Fibroblast of villous mesenchyme (primary cell): ENCODE measurements around the gene COL26A1. TPM values are rescaled to one million over a fixed set of nuclear protein-coding genes. Genes with fewer than 3 reads are reported as not detected.
A peak's percentile ranks its signal among the peaks of the same experiment; 100 is the strongest.

Experiments
- DNase-seq: peaks from one replicate; pipeline ENCODE4 v3.0.0-alpha.2; 2010; ENCODE audit warnings: low read depth
- H3K4me3 ChIP-seq: 2 replicates; pipeline ENCODE4 v1.5.1; 2011; ENCODE audit warnings: low read depth, mild to moderate bottlenecking, low read length
- CTCF ChIP-seq: IDR thresholded peaks from 2 replicates; pipeline ENCODE4 v1.5.1; 2012; ENCODE audit warnings: low read depth, mild to moderate bottlenecking, low read length; ENCODE audit not compliant: insufficient read depth
- total RNA-seq: library from RNA; depleted of rRNA; stranded (reverse); fragments of >200 nt; gene quantifications from 2 replicates; pipeline ENCODE4 v1.2.3, GENCODE V29; 2012

Gene COL26A1
- not detected in 2 replicates for total RNA-seq

- peak within 1 kb of the TSS; percentile 38 for H3K4me3 ChIP-seq
- DNase-seq = peak; percentile 7
- no peak for TF ChIP-seq CTCF
Measured at GRCh38 chr7:101362334-101363195, at the start of gene COL26A1. COL26A1 (plus strand) TSS chr7:101362875; CDS start chr7:101363033, 158 bp downstream.

GRCh38 chr7:101315336-101315735 lies 47.3 kb upstream of the COL26A1 start:
- DNase-seq = peak; percentile 40
- H3K4me3 ChIP-seq = no peak overlapping the region
- peak; percentile 64 for TF ChIP-seq CTCF

DNA sequence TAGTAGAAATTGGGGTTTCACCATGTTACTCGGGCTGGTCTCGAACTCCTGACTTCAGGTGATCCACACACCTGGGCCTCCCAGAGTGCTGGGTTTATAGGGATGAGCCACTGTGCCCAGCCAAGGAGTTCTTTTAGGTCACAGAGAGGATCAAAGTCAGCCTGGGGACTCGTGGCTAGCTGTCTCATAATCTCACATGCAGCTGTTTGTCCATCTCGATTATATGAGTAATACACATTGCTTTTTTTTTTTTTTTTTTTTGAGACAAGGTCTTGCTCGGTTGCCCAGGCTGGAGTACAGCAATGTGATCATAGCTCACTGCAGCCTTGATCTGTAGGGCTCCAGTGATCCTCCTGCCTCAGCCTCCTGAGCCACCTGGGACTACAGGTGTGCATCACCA lies 43.3 kb upstream of the COL26A1 start:
- no peak for DNase-seq
- H3K4me3 ChIP-seq = no peak overlapping the region
- TF ChIP-seq CTCF = no peak

GRCh38 chr7:101321491-101322401 lies 40.9 kb upstream of the COL26A1 start, which contains the start of gene IFT22:
IFT22 (minus strand) TSS chr7:101321812; CDS start chr7:101321709, 103 bp downstream.
- DNase-seq = peak; percentile 92
- TF ChIP-seq CTCF = peak; percentile 41
- peak within 1 kb of the TSS; percentile 77 for H3K4me3 ChIP-seq

DNA sequence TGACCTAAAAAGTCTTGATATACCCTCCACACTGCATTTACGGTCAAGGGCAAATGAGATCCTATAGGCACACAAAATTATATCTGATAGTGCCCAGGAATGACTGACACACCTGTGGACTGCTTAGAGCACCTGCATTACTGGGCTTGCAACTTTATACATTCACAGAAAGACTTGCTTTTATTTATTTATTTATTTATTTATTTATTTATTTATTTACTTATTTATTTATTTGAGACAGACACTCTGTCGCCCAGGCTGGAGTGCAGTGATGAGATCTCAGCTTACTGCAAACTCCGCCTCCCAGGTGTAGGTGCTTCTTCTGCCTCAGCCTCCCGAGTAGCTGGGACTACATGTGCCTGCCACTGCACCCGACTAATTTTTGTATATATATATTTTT lies 34.5 kb upstream of the COL26A1 start:
- no peak overlapping the region for H3K4me3 ChIP-seq
- no peak for TF ChIP-seq CTCF
- no peak for DNase-seq

DNA sequence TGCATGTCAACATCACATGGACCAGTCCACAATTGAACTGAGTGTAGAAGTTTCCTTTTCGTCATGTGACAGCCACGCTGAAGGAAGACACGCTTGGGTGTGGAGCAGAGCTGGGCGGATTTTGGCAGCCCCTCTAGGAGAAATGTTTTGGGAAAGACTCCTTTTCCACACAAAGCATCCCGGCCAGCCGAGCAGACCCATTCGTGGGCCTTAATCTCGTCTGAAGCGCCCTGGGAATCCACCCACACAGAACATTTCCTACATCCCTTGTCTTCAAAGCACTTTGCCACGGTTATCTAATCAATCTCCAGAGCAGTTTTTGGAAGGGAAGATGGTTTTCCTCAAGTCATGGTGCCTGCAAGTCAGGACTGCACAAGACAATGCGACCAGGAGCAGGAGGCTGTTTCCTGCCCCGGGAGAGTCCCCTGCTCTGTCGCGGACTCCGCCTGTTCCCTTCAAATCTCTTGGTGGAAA lies 32.6 kb upstream of the COL26A1 start:
- H3K4me3 ChIP-seq = no peak overlapping the region
- DNase-seq = no peak
- no peak for TF ChIP-seq CTCF
